GM11168 (cell line): ENCODE data around the gene COL19A1.

Experiments used
- in situ Hi-C: fragments of 300-500 bp; cut with MboI; formaldehyde crosslinking; loops from one replicate; pipeline ENCODE4 v1.12.0; 2022; ENCODE audit warnings: low sequenced_read_pairs; ENCODE audit not compliant: unreplicated experiment

COL19A1 gene

DNA sequence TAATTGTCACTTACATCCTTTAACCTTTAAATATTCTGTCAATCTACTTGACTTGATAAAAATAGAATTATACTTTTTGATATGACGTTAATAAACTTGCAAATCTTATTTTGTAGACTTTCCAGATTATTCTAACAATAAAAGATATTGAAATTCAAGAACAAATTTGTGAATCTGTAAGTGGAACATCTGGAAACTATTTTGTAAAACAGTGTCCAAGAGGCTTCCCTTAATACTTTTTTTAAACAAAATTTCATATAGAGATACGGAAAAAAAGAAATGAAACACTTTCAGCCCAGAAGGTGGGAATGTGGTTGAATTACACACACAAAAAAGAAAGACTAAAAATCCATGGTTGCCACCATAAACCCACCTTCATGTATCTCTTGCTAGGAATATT is 174.4 kb downstream of the COL19A1 start:
- in situ Hi-C loops = no loop called here

DNA sequence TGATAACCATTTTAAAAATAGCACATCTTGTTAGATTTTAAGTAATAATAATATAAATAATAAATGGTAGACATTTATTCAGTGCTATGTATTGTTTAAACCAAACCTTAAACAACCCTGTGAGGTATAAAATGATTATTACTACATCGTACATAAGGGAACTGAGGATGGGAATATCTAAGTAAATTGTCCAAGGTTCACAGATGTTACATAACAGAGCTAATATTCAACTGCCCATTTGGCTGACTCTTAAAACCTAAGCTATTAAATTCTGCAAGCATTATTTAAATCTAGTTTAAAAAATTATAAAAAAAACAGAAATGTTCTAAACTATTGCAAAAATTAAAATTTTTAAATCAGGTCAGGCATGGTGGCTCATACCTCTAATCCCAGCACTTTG is 175.1 kb downstream of the COL19A1 start:
- in situ Hi-C loops = no loop called here

DNA sequence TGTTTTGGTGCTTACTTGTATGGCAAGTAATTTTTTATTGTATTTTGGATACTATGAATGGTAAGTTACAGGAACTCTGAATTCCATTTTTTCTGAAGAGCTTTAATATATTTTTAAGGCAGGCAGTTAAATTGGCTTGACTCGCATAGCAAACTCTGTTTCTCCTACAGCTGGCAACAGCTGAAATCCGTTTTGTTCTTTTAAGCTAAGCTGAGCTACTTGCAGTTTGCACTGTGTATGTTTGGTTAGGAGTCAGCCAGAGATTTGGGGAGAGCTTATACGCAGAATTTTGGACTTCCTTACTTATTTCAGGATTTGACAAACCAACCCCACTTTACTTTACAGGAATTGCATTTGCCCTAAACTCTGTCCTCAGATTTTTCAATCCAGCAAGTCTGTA is 179.1 kb downstream of the COL19A1 start:
- in situ Hi-C loops = no loop called here

DNA sequence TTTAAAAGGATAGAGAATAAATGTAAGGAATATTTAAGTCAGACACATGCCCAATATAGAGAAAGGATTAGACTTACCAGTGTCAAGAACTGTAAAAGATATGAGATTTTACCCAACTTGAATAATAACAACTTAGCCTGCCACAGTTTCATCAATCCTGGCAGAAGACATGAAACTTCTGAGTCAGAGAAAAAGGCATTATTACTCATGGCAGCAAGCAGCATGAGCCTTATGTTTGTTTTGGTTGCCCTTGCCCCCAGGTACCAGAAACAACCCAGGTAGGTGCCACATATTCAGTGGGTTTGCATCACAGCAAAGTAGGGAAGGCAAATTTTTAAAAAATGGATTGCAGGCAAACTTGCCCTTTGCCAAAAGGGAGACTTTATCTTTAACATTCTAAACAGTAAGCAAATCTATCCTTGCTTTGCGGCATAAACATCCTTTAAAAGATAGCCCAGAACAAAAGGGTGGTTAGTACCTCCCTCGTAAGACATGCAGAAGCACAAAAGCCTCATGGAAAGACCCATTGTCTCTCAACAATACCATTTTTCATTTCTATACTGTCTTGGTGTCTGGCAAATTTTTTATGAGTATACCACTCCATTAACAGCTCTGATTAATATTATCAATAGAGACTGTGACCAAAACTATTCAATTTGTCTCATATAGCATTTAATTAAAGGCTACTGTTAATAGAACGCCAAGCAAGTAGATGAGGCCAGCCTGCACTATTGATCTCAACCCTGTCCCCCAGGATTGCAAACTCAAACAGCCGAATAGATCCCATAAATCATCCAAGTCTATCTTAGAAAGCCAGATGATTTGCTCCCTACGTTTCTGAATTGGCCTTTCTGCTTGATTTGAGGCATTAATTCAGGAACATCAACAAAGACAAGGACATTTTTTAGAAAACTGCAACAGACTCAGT is 185.1 kb downstream of the COL19A1 start:
- in situ Hi-C loops = no loop called here

DNA sequence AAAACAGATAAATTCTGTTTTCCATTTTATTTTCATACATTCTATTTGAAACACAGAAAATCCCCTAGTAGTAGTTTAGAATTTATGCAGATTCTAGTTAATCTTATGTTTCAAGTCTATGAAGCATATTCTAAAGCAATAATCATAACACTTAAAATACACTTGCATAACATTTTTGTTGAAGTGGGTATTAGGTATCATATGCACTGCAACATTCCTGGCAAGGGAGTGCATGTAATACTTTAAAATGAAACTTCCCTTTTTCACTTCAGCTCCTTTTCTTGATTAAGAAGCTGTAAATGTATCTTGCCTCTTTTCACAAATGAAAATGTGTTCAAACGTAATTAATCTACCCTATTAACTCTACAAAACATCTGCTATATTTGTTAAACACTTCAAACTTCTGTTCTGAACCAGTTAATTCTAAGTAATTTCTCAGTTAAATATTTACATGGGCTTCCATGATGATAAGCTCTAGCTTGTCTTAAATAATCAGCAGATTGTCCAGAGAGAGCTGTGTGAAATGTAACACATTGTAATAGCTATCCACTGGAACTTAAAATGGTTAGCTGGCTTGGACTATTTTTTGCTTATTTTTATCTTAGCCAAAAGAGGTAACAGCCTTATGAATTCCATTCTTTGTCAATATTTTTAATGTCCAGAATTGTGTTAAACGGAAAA is 192.8 kb downstream of the COL19A1 start:
- in situ Hi-C loops = no loop called here

DNA sequence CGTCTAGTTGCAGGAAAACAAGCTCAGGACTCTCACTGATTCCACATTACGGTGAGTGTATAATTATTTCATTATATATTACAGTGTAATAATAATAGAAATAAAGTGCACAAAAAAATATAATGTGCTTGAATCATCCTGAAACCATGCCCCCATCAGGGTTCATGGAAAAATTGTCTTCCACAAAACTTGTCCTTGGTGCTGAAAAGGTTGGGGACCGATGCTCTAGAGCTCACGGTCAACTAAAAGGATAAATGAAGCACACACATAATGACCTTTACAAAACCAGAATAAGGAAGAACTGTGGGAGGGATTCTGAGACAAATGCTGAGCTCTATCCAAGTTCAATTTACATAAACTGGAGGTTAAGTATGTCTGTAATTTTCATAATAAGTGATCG is 194.3 kb downstream of the COL19A1 start:
- in situ Hi-C loops = no loop called here

DNA sequence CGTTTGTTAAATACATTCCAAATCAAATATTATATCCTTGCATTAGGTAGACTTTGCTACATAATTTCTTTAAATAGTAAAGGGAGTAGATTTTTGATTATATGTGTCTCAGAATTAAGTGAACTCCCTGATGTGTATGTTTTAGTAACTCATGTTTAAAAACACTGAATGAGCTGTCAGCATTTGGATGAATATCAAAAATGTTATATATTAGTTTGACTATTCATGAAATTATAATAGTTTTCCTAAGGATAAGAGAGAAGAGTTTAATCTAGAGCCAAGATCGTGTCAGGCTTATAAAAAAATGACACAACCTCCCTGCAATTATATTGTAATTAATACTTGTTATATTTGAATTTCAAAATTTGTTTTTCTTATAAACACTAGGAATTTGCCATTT is 195.2 kb downstream of the COL19A1 start:
- in situ Hi-C loops = no loop called here

DNA sequence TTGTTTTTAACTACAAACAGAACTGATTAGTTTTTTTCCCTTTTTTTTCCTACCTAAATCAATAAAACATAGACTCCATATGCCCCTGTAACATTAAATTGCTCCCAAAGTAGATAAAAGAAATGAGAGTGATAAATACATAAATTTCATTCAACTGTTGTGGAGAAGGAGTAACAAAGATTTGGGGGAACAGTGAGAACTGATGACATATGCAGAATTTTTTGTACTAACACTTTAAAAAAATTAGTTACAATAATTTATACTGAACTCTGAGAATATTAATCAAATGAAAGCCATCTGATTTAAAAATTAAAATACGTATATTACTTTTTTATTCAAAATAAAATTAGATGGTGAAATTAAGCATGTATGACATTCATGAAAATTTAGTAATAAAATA is 195.7 kb downstream of the COL19A1 start:
- in situ Hi-C loops = no loop called here

DNA sequence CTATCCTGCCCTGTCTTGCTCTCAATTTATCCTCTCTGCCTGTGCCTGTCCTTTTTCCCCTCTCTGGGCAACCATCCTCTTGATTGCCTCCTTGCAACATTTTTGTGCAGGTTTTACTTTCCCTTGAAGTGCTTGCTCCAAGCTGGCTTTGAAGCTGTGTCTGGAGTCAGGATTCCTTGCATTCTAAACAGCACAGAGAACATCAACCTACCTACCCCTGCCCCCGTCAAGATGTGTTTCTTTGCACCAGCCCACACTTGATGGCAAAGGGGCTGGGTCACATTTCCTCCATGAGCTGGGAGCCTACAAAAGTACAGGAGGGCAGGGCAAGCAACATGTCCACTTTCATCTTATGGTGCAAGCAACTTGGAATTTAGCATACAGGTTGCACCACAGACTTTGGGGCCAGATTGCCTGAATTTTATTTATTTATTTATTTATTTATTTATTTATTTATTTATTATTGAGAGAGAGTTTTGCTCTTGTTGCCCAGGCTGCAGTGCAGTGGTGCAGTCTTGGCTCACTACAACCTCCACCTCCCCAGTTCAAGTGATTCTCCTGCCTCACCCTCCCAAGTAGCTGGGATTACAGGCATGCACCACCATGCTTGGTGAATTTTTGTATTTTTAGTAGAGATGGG is 206.3 kb downstream of the COL19A1 start:
- in situ Hi-C loops = no loop called here

DNA sequence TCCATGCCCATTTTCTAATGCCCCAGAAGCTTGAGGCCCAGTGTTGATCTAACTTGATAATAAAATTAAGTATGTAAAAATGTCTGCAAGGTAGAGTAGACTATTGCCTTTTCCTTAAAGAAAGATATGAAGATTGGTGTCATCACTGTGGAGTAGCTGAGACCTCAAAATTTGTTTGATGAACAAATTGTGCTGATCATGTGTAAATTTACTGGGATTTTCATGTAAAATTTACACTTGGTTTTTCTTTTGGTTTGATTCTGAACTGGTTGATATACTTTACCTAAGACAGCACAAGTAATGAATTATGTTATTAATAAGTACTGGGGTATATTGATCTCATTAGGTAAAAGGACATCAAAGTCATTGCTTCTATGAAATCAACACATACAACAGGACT is 207.3 kb downstream of the COL19A1 start:
- in situ Hi-C loops = no loop called here

DNA sequence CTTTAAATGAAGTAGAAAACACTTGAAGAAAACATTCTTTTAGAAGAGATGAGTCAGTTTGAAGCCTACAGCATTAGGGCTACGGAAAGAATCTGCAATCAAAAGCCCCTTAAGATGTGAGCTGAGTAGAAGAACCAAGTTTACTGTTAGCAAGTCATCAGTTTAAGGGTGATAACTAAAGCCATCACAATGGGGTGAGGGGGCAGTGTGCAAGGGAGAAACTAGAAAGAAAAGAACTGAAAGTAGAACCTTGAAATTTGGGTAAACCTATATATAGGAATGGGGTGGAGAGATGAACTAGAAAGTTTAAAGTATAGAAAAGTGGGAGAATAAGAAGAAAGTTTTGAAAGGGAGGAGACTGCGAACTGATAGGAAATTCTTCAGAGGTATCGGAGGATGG is 212.9 kb downstream of the COL19A1 start:
- in situ Hi-C loops = no loop called here

DNA sequence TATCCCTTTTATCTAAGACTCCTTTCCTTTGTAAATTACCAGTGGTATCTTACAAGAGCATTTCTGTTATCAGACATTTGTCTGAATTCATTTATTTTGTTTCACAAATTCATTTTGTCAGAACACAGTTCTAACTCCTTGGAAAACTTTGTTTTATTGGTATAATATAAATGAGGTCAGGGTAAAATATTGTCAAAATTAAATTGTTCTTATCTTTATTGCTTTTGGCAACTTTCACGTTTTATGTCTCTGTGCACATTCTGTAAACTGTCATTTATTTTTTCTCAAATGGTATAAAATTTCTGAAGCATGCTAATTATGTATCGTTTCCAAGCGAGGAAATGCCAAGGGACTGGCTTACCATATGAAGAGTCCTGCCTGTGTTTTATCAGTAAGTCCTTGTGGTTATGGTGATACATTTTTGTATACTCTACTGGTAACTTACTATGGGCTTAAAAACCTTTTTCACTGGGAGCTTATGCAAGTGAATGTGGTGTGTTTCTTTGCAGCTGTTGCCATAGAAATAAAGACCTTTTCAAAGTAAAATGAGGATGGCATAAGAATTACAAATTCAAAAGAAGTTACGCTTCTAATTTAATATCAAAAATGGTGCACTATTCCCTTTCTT is 214.2 kb downstream of the COL19A1 start:
- in situ Hi-C loops = no loop called here

DNA sequence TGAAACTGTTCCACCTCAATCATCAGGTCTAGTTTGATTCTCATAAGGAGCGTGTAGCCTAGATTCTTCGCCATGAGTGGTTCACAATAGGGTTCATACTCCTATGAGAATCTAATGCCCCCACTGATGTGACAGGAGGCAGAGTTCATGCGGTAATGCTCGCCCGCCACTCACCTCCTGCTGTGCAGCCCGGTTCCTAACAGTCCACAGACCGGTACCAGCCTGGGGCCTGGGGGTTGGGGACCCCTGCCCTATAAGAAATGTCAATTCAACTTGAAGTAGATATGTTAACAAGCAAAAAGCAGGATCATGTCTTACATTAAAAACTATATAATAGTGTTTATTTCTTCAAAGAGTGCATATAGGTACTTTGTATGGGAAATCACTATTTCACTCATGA is 216.5 kb downstream of the COL19A1 start:
- in situ Hi-C loops = no loop called here

DNA sequence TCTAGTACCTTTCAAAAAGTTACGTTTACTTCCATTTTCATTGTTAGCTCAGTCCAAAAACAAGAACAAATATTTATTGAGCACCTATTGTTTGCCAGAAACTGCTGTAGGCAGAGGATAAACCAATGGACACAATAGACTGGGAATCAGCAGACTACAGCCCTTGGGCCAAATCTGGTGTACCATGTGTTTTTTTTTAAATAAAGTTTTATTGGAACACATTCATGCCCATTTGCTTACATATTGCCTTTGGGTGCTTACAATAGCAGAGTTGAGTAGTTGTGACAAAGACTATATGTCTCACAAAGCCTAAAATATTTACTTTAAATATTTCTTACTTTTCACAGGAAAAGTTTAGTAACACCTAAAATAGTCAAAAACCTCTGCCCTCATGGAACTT is 220.4 kb downstream of the COL19A1 start:
- in situ Hi-C loops = no loop called here

DNA sequence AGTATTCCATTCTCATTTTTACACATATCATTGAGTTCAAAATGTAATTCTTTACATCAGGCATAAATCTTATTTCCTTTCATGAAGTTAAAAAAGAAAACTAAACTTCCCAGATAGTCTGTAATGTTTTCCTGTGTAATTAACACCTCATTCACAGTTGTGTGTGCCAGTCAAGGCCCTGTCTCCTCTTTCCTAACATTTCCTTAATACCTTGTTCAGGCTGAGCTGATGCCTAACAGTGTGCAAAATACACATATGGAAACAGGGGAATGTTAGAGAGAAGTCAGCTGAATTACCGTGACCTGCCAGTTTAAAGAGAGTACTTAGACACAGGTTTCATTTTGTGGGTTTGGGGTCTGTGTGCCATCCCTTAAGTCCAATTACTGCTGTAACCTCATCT is 227.8 kb downstream of the COL19A1 start:
- in situ Hi-C loops = no loop called here

DNA sequence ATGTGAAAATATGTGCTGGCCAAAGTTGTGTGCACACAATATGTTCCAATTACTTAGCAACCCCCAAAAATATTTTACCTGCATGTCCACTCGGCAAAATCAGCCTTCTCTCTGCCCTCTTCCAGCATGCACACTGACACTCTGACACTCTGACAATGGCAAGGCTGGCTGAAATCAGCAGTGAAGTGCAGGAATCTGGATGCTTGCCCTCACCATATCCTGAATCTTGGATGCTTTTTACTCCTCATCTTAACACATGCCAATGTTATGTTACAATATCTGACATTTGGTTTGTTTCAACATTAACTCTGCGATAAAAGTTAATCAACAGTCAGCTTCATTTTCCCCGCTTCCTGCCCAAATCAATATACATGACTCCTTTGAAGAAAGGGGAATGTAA is 233.4 kb downstream of the COL19A1 start:
- in situ Hi-C loops = loop anchor here (25.0 kb wide), 1 partner anchor 362 kb away; no protein-coding TSS in a partner anchor

DNA sequence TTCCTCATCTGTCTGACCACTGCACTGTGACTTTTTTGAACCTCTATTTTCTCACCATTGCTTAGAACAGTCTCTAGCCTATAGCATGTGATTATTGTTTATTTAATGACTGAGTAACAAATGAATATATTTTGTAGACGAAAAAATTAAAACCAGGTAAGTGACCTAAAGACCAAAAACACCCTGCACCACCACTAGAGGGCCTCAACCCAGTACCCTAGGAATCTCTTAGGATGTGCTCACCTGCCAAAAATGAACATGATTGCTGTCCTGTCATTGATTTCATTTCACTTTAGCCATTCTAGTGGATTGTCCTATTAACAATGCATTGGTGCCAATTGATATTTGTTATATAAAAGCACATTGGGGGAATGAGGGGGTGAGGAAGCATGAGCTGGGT is 237.4 kb downstream of the COL19A1 start:
- in situ Hi-C loops = loop anchor here (25.0 kb wide), 1 partner anchor 366 kb away; no protein-coding TSS in a partner anchor

DNA sequence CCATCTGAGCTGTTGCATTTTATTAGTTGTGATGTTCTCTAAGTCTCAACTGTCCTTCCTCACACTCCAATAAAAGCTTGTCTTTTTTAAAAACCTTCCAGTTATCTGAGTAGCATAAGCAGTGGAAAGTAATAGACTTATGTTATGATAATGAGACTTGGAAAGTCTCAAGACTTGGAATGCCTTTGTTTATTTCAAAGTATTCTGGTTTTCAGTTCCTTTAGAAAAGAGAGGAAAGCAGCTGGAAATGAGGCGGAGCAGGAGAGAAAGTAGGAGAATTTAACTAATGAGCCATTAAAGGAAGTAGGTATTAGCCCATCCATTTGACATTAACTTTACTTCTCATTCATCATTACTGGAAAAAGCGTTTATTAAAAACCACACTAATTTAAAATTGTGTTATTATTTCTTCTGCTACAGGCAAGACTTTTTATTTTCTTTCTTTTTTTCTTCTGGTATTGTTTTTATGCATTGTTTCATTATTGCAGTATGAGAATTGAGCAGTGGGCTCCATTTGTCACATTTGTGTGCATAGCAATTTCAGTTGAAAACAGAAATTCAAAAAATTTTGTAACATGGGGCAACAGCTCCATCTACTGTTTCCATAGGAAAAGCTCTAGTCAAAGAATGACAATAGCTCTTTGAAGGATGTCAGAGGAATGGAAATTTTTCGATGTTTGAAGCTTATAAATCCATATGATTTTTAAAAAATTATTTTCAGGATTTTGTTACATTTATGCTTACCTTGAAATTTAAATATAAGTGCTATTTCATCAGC is 241.7 kb downstream of the COL19A1 start:
- in situ Hi-C loops = loop anchor here (25.0 kb wide), 1 partner anchor 371 kb away; no protein-coding TSS in a partner anchor

DNA sequence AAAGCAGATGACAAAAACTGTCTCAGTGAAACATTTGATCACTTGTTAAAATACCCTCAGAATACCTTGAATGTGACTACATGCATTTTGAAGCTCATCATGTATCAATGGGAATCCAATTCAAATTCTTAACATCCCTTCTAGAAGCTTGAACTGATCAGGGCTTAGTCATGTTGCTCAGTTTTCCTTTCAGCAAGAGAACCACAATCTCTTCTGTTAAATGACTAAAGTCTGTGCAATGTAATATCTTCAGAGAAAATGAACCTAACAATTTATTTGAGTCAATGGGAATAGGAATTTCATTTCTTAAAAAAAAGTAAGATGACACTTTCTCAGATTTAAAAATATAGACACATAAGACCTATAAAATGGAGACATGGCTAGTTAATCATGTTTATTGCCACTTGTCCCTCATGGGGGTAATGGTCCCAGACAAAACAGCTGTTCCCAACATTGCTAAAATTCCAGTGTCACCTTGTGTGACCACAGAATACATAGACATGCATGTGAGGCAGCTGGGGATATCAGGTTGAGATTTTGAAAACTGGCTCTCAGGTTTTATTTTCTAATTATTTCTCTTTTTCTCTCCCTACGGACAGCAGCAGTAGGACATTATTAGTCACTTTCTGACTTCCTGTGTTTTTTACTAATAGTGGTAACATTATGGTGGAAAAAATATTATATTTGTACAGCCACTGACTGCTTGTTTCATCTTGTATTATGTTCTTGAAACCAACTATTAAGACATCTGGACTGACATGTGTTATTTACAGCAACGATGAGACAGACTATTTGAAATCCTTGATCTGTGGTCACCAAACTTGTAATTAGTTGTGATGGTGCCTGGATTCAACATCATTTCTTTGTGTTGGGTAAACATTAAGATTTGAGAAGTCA is 244.0 kb downstream of the COL19A1 start:
- in situ Hi-C loops = loop anchor here (10.0 to 25.0 kb wide), 2 partner anchors 276 to 373 kb away; no protein-coding TSS in a partner anchor
